ENCODE results near the gene NEURL1.

GRCh38 chr10:103545771-103546281 lies 52.3 kb downstream of the NEURL1 start:
- TF ChIP-seq EP300 (IDR thresholded peaks at IDR 0.05; ENCODE audit: borderline replicate concordance in 1 of 2, control insufficient read depth in 1 of 2, low read depth in 2 of 2, low read length in 2 of 2) (no peak), MYC (IDR thresholded peaks at IDR 0.05; ENCODE audit: insufficient read depth, insufficient read length, insufficient replicate concordance, low read length, severe bottlenecking) (no peak), NFYA (IDR thresholded peaks at IDR 0.05; ENCODE audit: borderline replicate concordance, low read depth, low read length) (no peak), CTCF (IDR thresholded peaks at IDR 0.05 in 2 of 3, conservative IDR thresholded peaks at IDR 0.05 in 1 of 3; ENCODE audit: control insufficient read depth in 2 of 3, extremely low read depth in 1 of 3, insufficient read depth in 1 of 3, low read depth in 3 of 3, low read length in 3 of 3) (no peak), STAT3 (IDR thresholded peaks at IDR 0.05; ENCODE audit: low read depth, low read length) (no peak), TCF12 (IDR thresholded peaks at IDR 0.05; ENCODE audit: low read depth, low read length) (no peak), ASH2L (IDR thresholded peaks at IDR 0.05; ENCODE audit: borderline replicate concordance, low read depth) (no peak), NRF1 (conservative IDR thresholded peaks at IDR 0.05; ENCODE audit: low read depth, low read length) (no peak), GABPA (IDR thresholded peaks at IDR 0.05; ENCODE audit: low read depth) (no peak)

Data from GM12878 (cell line).